ENCODE data around the gene PTH. TPM values are rescaled to one million over a fixed set of nuclear protein-coding genes. Genes with fewer than 3 reads are reported as not detected.

The PTH gene
- total and polyA plus RNA-seq, 2 donors (not counting 3 experiments of a cell fraction or from before 2014, with no cell fraction given): not detected

- no peak overlapping the region for H3K9ac ChIP-seq (replicated peaks; ENCODE audit: extremely low read depth, insufficient read depth, low read length)
- H3K27ac ChIP-seq (ENCODE audit: insufficient read depth, low read depth, low read length): no peak overlapping the region
- ChIA-PET POLR2A (no interaction called here), CTCF (interaction anchor here (1.0 kb wide), 1 partner anchor 328 kb away, joined by 3 read pairs; no protein-coding TSS in a partner anchor)
- no peak for DNase-seq (ENCODE audit: low read depth, low spot score)
- no peaks in the 10 kb centered on the region for H3K36me3 ChIP-seq (ENCODE audit: control insufficient read depth in 2 of 2, extremely low read depth in 1 of 2, insufficient read depth in 2 of 2, low read length in 2 of 2)
- no peaks in the 10 kb centered on the region for H3K4me1 ChIP-seq (ENCODE audit: control insufficient read depth, extremely low read depth, insufficient read depth, low read length)
- H2AFZ ChIP-seq (ENCODE audit: low read depth, low read length): no peak overlapping the region
- intact Hi-C loops (cut with micrococcal nuclease) (no loop called here), dilution Hi-C loops (cut with MboI; ENCODE audit: extremely low pct_ligation_motif_present, low sequenced_read_pairs) (no loop called here)
- H3K4me2 ChIP-seq (ENCODE audit: insufficient read depth, low read length): no peak overlapping the region
- H3K9me1 ChIP-seq (replicated peaks; ENCODE audit: control insufficient read depth, extremely low read depth, insufficient read depth, low read length): no peaks in the 10 kb centered on the region
- H3K4me3 ChIP-seq (replicated peaks in 1 of 3; ENCODE audit: insufficient read depth in 1 of 3, low read depth in 1 of 3, low read length in 3 of 3): no peak overlapping the region
- no peaks in the 10 kb centered on the region for H3K9me3 ChIP-seq (replicated peaks; ENCODE audit: control insufficient read depth, insufficient read depth, low read length)
- no peak for FAIRE-seq
- no peaks in the 10 kb centered on the region for H3K79me2 ChIP-seq (ENCODE audit: control insufficient read depth, insufficient read depth, low read length)
- no peaks in the 10 kb centered on the region for H4K20me1 ChIP-seq (replicated peaks; ENCODE audit: control insufficient read depth, extremely low read depth, insufficient read depth, low read length)
- BruUV-seq (replicated peaks): no TSS peak
- H3K27me3 ChIP-seq (ENCODE audit: control insufficient read depth in 2 of 2, insufficient read depth in 2 of 2, low read length in 2 of 2): no peaks in the 10 kb centered on the region
- TF ChIP-seq CTCF (IDR thresholded peaks at IDR 0.05; ENCODE audit: extremely low read depth in 1 of 2, insufficient read depth in 1 of 2, low read depth in 1 of 2, low read length in 2 of 2) (no peak), EZH2 (IDR thresholded peaks at IDR 0.05; ENCODE audit: borderline replicate concordance, low read depth, low read length, severe bottlenecking) (no peak), FOS (IDR thresholded peaks at IDR 0.05; ENCODE audit: borderline replicate concordance, insufficient read depth, low read length) (no peak), POLR2AphosphoS5 (IDR thresholded peaks at IDR 0.05; ENCODE audit: insufficient read depth, low read depth, low read length) (no peak)
- TF ChIP-seq, protein P1, sequence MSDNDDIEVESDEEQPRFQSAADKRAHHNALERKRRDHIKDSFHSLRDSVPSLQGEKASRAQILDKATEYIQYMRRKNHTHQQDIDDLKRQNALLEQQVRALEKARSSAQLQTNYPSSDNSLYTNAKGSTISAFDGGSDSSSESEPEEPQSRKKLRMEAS (IDR thresholded peaks at IDR 0.05; ENCODE audit: insufficient read depth, insufficient read length): no peak
Measured at GRCh38 chr11:13535819-13536218, 40.0 kb upstream of the PTH start.

GRCh38 chr11:13534358-13534757, 38.6 kb upstream of the PTH start:
- Histone ChIP-seq H3K9me1 (replicated peaks; ENCODE audit: control insufficient read depth, extremely low read depth, insufficient read depth, low read length) (no peaks in the 10 kb centered on the region), H3K27ac (ENCODE audit: insufficient read depth, low read depth, low read length) (no peak overlapping the region), H3K9me3 (replicated peaks; ENCODE audit: control insufficient read depth, insufficient read depth, low read length) (no peaks in the 10 kb centered on the region), H2AFZ (ENCODE audit: low read depth, low read length) (no peak overlapping the region), H3K36me3 (ENCODE audit: control insufficient read depth in 2 of 2, extremely low read depth in 1 of 2, insufficient read depth in 2 of 2, low read length in 2 of 2) (no peaks in the 10 kb centered on the region), H3K9ac (replicated peaks; ENCODE audit: extremely low read depth, insufficient read depth, low read length) (no peak overlapping the region), H3K4me2 (ENCODE audit: insufficient read depth, low read length) (no peak overlapping the region), H3K4me1 (ENCODE audit: control insufficient read depth, extremely low read depth, insufficient read depth, low read length) (no peaks in the 10 kb centered on the region), H3K4me3 (replicated peaks in 1 of 3; ENCODE audit: insufficient read depth in 1 of 3, low read depth in 1 of 3, low read length in 3 of 3) (no peak overlapping the region), H4K20me1 (replicated peaks; ENCODE audit: control insufficient read depth, extremely low read depth, insufficient read depth, low read length) (no peaks in the 10 kb centered on the region), H3K27me3 (ENCODE audit: control insufficient read depth in 2 of 2, insufficient read depth in 2 of 2, low read length in 2 of 2) (no peaks in the 10 kb centered on the region), H3K79me2 (ENCODE audit: control insufficient read depth, insufficient read depth, low read length) (no peaks in the 10 kb centered on the region)
- FAIRE-seq: no peak
- POLR2A ChIA-PET: no interaction called here
- CTCF ChIA-PET: no interaction called here
- no TSS peak for BruUV-seq (replicated peaks)
- no peak for TF ChIP-seq FOS (IDR thresholded peaks at IDR 0.05; ENCODE audit: borderline replicate concordance, insufficient read depth, low read length)
- TF ChIP-seq POLR2AphosphoS5 (IDR thresholded peaks at IDR 0.05; ENCODE audit: insufficient read depth, low read depth, low read length): no peak
- no peak for TF ChIP-seq CTCF (IDR thresholded peaks at IDR 0.05; ENCODE audit: extremely low read depth in 1 of 2, insufficient read depth in 1 of 2, low read depth in 1 of 2, low read length in 2 of 2)
- no peak for TF ChIP-seq JUN (IDR thresholded peaks at IDR 0.05; ENCODE audit: borderline replicate concordance, insufficient read depth, insufficient read length, low read depth)
- TF ChIP-seq POLR2A (IDR thresholded peaks at IDR 0.05; ENCODE audit: low read depth, low read length): no peak
- no peak for TF ChIP-seq MYC (IDR thresholded peaks at IDR 0.05; ENCODE audit: low read depth, low read length)
- TF ChIP-seq EZH2 (IDR thresholded peaks at IDR 0.05; ENCODE audit: borderline replicate concordance, low read depth, low read length, severe bottlenecking): no peak
- TF ChIP-seq, protein P1 (IDR thresholded peaks at IDR 0.05; ENCODE audit: insufficient read depth, insufficient read length): no peak
- no peak for TF ChIP-seq GATA2 (IDR thresholded peaks at IDR 0.05; ENCODE audit: insufficient read depth, insufficient read length, low read depth, low read length)
- DNase-seq (ENCODE audit: low read depth, low spot score): no peak
- intact Hi-C loops (cut with micrococcal nuclease): no loop called here
- dilution Hi-C loops (cut with MboI; ENCODE audit: extremely low pct_ligation_motif_present, low sequenced_read_pairs): no loop called here
